Sigmoid colon (tissue), 7 donors: ENCODE measurements around the gene ITPRIP. TPM values are rescaled to one million over a fixed set of nuclear protein-coding genes. Genes with fewer than 3 reads are reported as not detected.

ENCODE experiments used
- DNase-seq: peaks from one replicate; pipeline ENCODE4 v3.0.0-alpha.2; 2019
- H3K27ac ChIP-seq, 4 donors: fragments of 200-600 bp; sonication (generic); one replicate each; pipeline ENCODE4 v1.5.1; 2016 to 2019; ENCODE audit warnings: mild to moderate bottlenecking in 1 of 4
- H3K27me3 ChIP-seq, 3 donors: fragments of 200-600 bp; sonication (generic); one replicate each; pipeline ENCODE4 v1.5.1; 2019; ENCODE audit warnings: mild to moderate bottlenecking in 1 of 3
- H3K36me3 ChIP-seq, 4 donors: fragments of 200-600 bp; sonication (generic); one replicate each; pipeline ENCODE4 v1.5.1; 2016 to 2019
- H3K4me1 ChIP-seq, 4 donors: fragments of 200-600 bp; sonication (generic); one replicate each; pipeline ENCODE4 v1.5.1; 2017 to 2019
- H3K4me3 ChIP-seq, 4 donors: fragments of 200-600 bp; sonication (generic); one replicate each; pipeline ENCODE4 v1.5.1; 2017 to 2019; ENCODE audit warnings: mild to moderate bottlenecking in 2 of 4, moderate library complexity in 1 of 4
- H3K9me3 ChIP-seq, 4 donors: fragments of 200-600 bp in 3 of 4; sonication (generic) in 3 of 4; one replicate each; pipeline versions ENCODE4 v1.5.1 to v1.6.1; 2013 to 2019
- EP300 ChIP-seq, 4 donors: sonication (generic); formaldehyde crosslinking; IDR thresholded peaks; one replicate each; pipeline ENCODE4 v1.6.1; 2017; ENCODE audit warnings: antibody characterized with exemption in 4 of 4
- POLR2A ChIP-seq, 2 donors: fragments of 450-650 bp; IDR thresholded peaks; one replicate each; pipeline ENCODE4 v1.6.1; 2016; ENCODE audit warnings: antibody characterized with exemption in 2 of 2, mild to moderate bottlenecking in 2 of 2, moderate library complexity in 2 of 2
- POLR2AphosphoS5 ChIP-seq, 4 donors: sonication (generic); formaldehyde crosslinking; IDR thresholded peaks; one replicate each; pipeline ENCODE4 v1.6.1; 2017; ENCODE audit warnings: antibody characterized with exemption in 4 of 4
- WGBS, 2 donors: extraction: QIAGEN DNeasy Blood & Tissue Kit; methylation state at CpG; one replicate each; pipeline ENCODE4 v1.1.7; 2013; 5-methylcytosine and 5-hydroxymethylcytosine counted together
- intact Hi-C: fragments of 100-400 bp; cut with DNase I; formaldehyde crosslinking; loops from one replicate; pipeline ENCODE4 v1.15.1; 2023
- polyA plus RNA-seq, 3 donors: library from polyadenylated mRNA; stranded (reverse); fragments of 200-250 nt; gene quantifications; one replicate each; pipeline ENCODE4 v1.2.3, GENCODE V29; 2013
- total RNA-seq, 4 donors: library from RNA; depleted of rRNA; stranded (reverse); fragments of >200 nt; gene quantifications; one replicate each; pipeline ENCODE4 v1.1.0, GENCODE V29; 2016
- TF ChIP-seq, protein P1 (sequence below), 4 experiments: fragments of 450-650 bp in 3 of 4; fragments of 200-600 bp in 1 of 4; IDR thresholded peaks; one replicate each; pipeline ENCODE4 v1.5.1; 2016 to 2019; ENCODE audit warnings: antibody characterized with exemption in 4 of 4, mild to moderate bottlenecking in 3 of 4, moderate library complexity in 2 of 4
- donor health status: healthy with polysubstance abuse.
- donor health status: Bipolar disorder and iron deficiency.
- donor health status: healthy.

Gene ITPRIP
- total and polyA plus RNA-seq, 7 donors = 1.2 to 22.4 (median 11.4) TPM

DNA sequence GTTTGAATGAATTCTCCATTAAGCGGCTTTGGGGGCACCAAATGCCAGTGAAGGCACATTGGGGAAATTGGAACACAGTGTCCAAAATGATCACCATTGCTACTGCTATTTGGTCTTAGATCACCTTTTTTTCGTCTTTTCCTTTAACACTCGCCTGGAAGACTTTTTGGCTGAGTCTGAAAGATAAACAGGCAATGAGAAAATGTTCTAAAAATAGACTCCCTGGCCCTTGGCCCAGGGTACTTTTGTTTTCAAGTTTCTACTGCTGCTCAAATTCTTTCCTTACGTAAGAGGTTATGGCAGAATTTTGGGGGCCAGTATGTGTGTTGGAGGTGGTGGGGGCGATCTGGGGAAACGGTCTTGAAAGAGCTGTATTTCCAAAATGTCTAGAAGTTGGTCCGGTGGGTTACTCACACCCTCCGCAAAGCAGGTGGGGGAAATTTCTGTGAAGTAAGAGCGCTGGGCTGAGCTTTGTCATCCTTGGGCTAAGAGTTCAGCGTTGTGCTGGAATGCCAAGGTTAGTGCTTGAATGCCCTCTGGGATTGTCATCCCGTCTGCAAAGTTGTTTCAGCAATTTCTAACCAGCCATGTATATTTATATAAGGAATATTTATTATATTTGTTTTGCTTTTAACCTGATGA is 1.3 kb upstream of the ITPRIP start:
- Histone ChIP-seq H3K27me3 (no peaks in the 10 kb centered on the region), H3K9me3 (no peaks in the 10 kb centered on the region), H3K36me3 (no peaks in the 10 kb centered on the region), H3K4me1 (peaks cover 0 to 43% (median 37%) of the 10 kb centered on the region in 4 donors), H3K27ac (peak overlapping the region; percentile 97 to 99 (median 98)), H3K4me3 (peak overlapping the region; percentile 74 to 98 (median 92))
- WGBS, 2 donors = 9 to 25% methylated on average over 11 of the region's 11 CpGs
- peak; percentile 87 for DNase-seq
- TF ChIP-seq POLR2A (IDR thresholded peaks at IDR 0.05) = no peak
- TF ChIP-seq EP300 (IDR thresholded peaks at IDR 0.05) = peak in 1 of 4 donors; percentile 29
- peak in 2 of 4 donors; percentile 43 to 46 for TF ChIP-seq POLR2AphosphoS5 (IDR thresholded peaks at IDR 0.05)
- TF ChIP-seq, protein P1, sequence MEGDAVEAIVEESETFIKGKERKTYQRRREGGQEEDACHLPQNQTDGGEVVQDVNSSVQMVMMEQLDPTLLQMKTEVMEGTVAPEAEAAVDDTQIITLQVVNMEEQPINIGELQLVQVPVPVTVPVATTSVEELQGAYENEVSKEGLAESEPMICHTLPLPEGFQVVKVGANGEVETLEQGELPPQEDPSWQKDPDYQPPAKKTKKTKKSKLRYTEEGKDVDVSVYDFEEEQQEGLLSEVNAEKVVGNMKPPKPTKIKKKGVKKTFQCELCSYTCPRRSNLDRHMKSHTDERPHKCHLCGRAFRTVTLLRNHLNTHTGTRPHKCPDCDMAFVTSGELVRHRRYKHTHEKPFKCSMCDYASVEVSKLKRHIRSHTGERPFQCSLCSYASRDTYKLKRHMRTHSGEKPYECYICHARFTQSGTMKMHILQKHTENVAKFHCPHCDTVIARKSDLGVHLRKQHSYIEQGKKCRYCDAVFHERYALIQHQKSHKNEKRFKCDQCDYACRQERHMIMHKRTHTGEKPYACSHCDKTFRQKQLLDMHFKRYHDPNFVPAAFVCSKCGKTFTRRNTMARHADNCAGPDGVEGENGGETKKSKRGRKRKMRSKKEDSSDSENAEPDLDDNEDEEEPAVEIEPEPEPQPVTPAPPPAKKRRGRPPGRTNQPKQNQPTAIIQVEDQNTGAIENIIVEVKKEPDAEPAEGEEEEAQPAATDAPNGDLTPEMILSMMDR (IDR thresholded peaks at IDR 0.05) = no peak
- intact Hi-C loops = loop anchor here (10.0 kb wide), 1 partner anchor 455 kb away; no protein-coding TSS in a partner anchor

DNA sequence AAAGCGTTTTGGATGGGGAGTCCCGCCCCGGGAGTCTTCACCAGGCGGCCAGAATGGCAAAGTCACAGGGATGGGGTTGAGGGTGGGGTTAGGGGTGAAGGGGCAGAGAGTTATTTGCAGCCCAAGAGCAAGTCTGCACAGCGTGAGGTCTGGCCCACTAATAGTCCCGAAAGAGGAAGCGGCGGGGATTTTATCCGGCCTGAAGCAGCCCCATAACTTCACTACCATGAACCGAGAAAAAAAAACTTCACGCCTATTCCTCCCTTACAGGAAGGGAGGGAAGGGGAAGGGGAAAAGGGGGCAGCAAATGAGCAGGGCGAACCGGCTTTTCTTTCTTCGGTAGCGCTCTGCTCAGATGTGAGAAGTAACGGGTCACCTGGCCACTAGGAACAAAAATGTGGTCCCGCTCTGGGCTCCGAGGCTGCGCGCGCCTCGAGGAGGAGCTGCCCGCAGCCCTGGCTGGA is 712 bp downstream of the ITPRIP start:
- 1% methylated on average over 23 of the region's 23 CpGs for WGBS, 2 donors
- peaks cover 0 to 64% (median 57%) of the 10 kb centered on the region in 4 donors for H3K4me1 ChIP-seq
- intact Hi-C loops = loop anchor here (10.0 kb wide), 1 partner anchor 453 kb away; no protein-coding TSS in a partner anchor

DNA sequence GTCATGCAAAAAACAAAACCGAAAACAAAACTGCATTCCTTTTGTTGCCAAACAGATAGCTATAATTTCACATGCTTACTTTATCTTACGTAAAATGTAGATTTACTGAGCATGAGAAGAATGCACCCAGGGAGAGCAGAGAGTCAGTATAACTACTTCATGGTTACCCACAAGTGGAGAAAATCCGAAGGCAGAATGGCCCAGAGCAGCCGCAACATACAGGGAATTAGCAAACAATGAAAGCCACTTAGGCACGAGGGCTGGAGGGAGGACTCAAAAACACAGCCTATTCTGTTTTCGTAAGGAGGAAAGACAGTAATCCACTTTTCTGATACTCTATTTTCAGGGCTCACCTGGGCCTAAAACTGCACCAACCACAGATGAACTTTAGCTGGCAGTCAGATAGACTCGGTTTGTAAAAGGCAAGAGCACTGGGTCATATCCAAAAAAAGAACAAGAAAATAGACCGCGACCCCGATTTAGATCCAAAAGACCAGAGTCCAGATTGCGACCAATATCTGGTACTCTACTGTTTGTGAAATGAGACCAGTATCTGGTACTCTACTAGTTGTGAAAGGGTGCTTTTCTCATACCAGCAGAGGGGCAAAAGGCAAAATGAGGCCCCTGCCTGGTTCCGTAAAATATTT is 1.3 kb downstream of the ITPRIP start:
- Histone ChIP-seq H3K4me1 (peaks cover 0 to 70% (median 63%) of the 10 kb centered on the region in 4 donors), H3K27ac (peak overlapping the region; percentile 97 to 99 (median 98)), H3K36me3 (no peaks in the 10 kb centered on the region), H3K9me3 (no peaks in the 10 kb centered on the region), H3K4me3 (peak overlapping the region; percentile 74 to 98 (median 92)), H3K27me3 (no peaks in the 10 kb centered on the region)
- WGBS, 2 donors = 20 to 28% methylated on average over 12 of the region's 12 CpGs
- DNase-seq = peak; percentile 60
- intact Hi-C loops = loop anchor here (10.0 kb wide), 1 partner anchor 452 kb away; no protein-coding TSS in a partner anchor
- no peak for TF ChIP-seq POLR2A (IDR thresholded peaks at IDR 0.05)
- TF ChIP-seq EP300 (IDR thresholded peaks at IDR 0.05) = no peak
- TF ChIP-seq, protein P1 (IDR thresholded peaks at IDR 0.05) = no peak
- no peak for TF ChIP-seq POLR2AphosphoS5 (IDR thresholded peaks at IDR 0.05)

More for the DNA sequence above, 712 bp downstream of the ITPRIP start:
- peak overlapping the region; percentile 97 to 99 (median 98) for H3K27ac ChIP-seq
- H3K9me3 ChIP-seq = no peaks in the 10 kb centered on the region
- no peak for TF ChIP-seq EP300 (IDR thresholded peaks at IDR 0.05)
- TF ChIP-seq POLR2AphosphoS5 (IDR thresholded peaks at IDR 0.05) = peak in 2 of 4 donors; percentile 3 to 60
- TF ChIP-seq POLR2A (IDR thresholded peaks at IDR 0.05) = no peak
- TF ChIP-seq, protein P1 (IDR thresholded peaks at IDR 0.05) = no peak
- no peak for DNase-seq
- H3K27me3 ChIP-seq = no peaks in the 10 kb centered on the region
- peak overlapping the region; percentile 74 to 98 (median 92) for H3K4me3 ChIP-seq
- H3K36me3 ChIP-seq = no peaks in the 10 kb centered on the region

DNA sequence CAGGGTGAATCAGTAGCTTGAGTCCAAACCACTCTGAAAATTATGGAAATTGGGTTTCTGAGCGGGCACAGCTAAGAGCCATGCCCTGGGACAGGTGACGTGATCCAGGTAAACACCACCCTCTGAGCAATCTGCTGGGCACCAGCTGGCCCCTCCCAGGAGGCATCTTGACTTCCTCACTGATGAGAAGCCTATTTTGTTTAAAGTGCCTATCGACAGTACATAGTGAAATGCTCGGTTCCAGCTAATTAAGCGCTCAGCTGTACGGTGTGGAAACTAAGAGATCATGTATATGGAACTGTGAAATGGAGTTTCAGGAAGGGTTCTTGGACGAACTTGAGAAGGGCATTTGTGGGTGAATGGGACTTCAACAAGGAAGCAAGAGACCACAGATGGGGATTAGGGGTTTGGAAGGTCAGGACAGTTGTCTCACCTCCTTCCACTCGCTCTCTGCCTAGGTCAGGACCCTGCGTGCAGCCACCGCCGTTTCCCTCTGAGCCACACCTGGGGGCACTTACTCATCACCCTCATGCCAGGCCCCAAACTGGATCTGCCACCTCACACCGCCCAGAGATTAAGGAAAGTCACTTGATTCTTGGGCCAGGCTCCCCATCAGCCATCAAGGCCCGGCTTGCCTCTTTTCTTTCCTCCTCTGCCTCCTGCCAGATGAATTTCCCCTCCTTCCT is 3.2 kb downstream of the ITPRIP start:
- no peak for TF ChIP-seq EP300 (IDR thresholded peaks at IDR 0.05)
- TF ChIP-seq, protein P1 (IDR thresholded peaks at IDR 0.05) = no peak
- TF ChIP-seq POLR2A (IDR thresholded peaks at IDR 0.05) = no peak
- no peak for TF ChIP-seq POLR2AphosphoS5 (IDR thresholded peaks at IDR 0.05)
- H3K27ac ChIP-seq = peak overlapping the region; percentile 78 to 99 (median 96)
- peaks cover 0 to 84% (median 77%) of the 10 kb centered on the region in 4 donors for H3K4me1 ChIP-seq
- no peaks in the 10 kb centered on the region for H3K36me3 ChIP-seq
- H3K4me3 ChIP-seq = no peak overlapping the region
- peak; percentile 56 for DNase-seq
- intact Hi-C loops = loop anchor here (10.0 kb wide), 1 partner anchor 450 kb away; no protein-coding TSS in a partner anchor
- no peaks in the 10 kb centered on the region for H3K9me3 ChIP-seq
- no peaks in the 10 kb centered on the region for H3K27me3 ChIP-seq
- 77 to 83% methylated on average over 13 of the region's 13 CpGs for WGBS, 2 donors
